ENCODE data around the gene ATAD3C. TPM values are rescaled to one million over a fixed set of nuclear protein-coding genes. Genes with fewer than 3 reads are reported as not detected.
"Not testable (repeated sequence)": the region's sequence is repeated elsewhere in the genome, so short reads cannot be mapped to it uniquely, and the experiment has no call there.

The ATAD3C gene
- total and polyA plus RNA-seq, 4 experiments from 2014 or later: 1.5 to 2.1 (median 1.7) TPM

DNA sequence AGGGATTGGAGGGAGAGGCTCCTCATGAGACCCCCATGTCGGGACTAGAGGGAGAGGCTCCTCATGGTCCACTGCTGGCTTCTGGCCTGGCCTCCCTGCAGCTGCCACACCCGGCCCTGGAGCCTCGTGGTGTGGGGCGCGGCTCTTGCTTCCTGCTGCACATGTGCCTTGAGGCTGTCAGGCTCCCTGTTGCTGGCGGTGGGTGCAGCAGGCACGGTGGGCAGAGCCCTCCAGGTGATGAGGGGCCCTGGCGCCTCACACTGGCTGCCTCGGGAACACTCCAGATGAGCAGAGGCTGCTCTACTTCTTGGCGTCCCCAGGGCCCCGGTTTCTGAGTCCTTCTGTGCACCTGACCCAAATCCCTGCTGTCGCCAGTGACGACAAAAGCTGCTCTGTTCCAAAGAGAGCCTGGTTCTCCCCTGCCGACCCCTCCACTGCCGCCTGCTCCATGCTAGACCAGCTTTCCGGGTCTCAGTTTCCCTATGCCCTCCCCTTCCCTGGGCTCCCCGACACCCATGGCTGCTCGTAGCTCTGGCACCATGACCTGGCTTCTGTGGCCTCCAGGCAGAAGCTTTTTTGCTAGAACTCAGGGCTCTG lies 12.3 kb downstream of the ATAD3C start:
- intact Hi-C loops (cut with micrococcal nuclease): no loop called here
- H3K27ac Mint-ChIP-seq: peak overlapping the region in 1 of 7 donors; percentile 46
- H3K9me3 Mint-ChIP-seq: no peaks in the 10 kb centered on the region
- no peaks in the 10 kb centered on the region for H3K4me1 Mint-ChIP-seq
- no peak overlapping the region for H3K27ac ChIP-seq (ENCODE audit: low read depth, low read length)
- H3K4me1 ChIP-seq (ENCODE audit: insufficient read depth, low read length): no peaks in the 10 kb centered on the region
- H3K4me3 ChIP-seq (ENCODE audit: low read length in 2 of 2): no peak overlapping the region
- H3K36me3 Mint-ChIP-seq: no peaks in the 10 kb centered on the region
- CTCF ChIA-PET (ENCODE audit: partially characterized antibody): no interaction called here
- H3K9me3 ChIP-seq (ENCODE audit: control insufficient read depth in 1 of 2, low read length in 2 of 2): no peaks in the 10 kb centered on the region
- POLR2A ChIA-PET (ENCODE audit: partially characterized antibody): no interaction called here
- peak in 1 of 5 donors; percentile 31 for DNase-seq
- H3K27me3 ChIP-seq (ENCODE audit: insufficient read depth, low read length): no peaks in the 10 kb centered on the region
- H3K27me3 Mint-ChIP-seq: peaks cover 0 to 2% of the 10 kb centered on the region in 2 donors
- peak overlapping the region in 2 of 8 donors; percentile 23 to 80 for H3K4me3 Mint-ChIP-seq
- H3K36me3 ChIP-seq (ENCODE audit: insufficient read depth, low read length): no peaks in the 10 kb centered on the region

DNA sequence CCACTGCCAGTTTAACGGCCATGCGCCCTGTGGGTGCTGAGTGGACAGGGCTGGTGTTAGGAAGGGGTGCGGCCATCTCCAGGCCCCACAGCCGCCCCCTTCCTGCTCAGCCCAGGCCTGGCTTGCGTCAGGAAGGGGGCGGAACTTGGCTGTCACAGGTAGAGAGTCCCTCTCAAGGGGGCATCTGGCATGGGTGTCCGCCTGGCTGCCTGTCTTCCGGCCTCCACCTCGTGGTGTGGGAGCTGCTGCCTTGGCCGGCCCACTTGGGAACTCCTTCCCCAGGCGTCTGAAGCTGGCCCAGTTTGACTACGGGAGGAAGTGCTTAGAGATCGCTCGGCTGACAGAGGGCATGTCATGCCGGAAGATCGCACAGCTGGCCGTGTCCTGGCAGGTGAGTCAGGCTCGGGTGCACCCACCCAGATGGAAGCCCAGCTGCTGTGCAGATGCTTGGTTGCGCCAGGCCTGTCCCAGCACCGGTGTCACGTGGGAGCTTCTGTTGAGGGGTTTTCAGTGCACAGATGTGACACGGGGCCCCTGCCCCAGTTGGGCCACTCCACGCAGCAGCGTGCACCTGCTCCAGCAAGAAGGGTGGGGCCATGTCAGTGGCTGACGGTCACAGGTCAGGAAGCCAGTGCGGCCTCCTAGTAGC lies 13.0 kb downstream of the ATAD3C start:
- H3K27me3 ChIP-seq (ENCODE audit: insufficient read depth, low read length): no peaks in the 10 kb centered on the region
- no peaks in the 10 kb centered on the region for H3K36me3 ChIP-seq (ENCODE audit: insufficient read depth, low read length)
- Mint-ChIP-seq H3K27me3 (peaks cover 0 to 2% of the 10 kb centered on the region in 2 donors), H3K9me3 (no peaks in the 10 kb centered on the region), H3K36me3 (no peaks in the 10 kb centered on the region), H3K4me1 (no peaks in the 10 kb centered on the region), H3K27ac (peak overlapping the region in 3 of 7 donors; percentile 15 to 63 (median 35)), H3K4me3 (peak overlapping the region; percentile 9 to 80 (median 58))
- intact Hi-C loops (cut with micrococcal nuclease): no loop called here
- H3K9me3 ChIP-seq (ENCODE audit: control insufficient read depth in 1 of 2, low read length in 2 of 2): no peaks in the 10 kb centered on the region
- H3K4me1 ChIP-seq (ENCODE audit: insufficient read depth, low read length): no peaks in the 10 kb centered on the region
- ChIA-PET CTCF (ENCODE audit: partially characterized antibody) (no interaction called here), POLR2A (ENCODE audit: partially characterized antibody) (no interaction called here)
- DNase-seq: peak in 1 of 5 donors; percentile 48
- no peak overlapping the region for H3K27ac ChIP-seq (ENCODE audit: low read depth, low read length)
- no peak overlapping the region for H3K4me3 ChIP-seq (ENCODE audit: low read length in 2 of 2)

DNA sequence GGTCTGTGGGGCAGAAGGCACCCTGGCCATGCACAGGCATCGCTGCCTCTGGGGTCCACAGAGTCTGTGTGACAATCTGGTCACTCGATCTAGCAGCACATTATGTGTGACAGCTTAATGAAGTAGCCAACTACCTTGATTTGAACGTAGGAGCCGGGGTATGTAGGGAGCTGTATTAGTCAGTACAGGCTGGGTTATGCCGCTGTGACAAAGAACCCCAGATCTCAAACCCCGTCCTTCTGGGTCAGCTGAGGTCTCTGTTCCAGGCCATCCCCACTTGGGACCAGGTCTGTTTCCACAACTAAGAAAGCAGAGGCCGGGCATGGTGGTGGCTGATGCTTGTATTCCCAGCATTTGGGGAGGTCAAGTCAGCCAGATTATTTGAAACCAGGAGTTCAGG lies 13.8 kb downstream of the ATAD3C start:
- no peaks in the 10 kb centered on the region for H3K9me3 ChIP-seq (ENCODE audit: control insufficient read depth in 1 of 2, low read length in 2 of 2)
- Mint-ChIP-seq H3K36me3 (no peaks in the 10 kb centered on the region), H3K27ac (no peak overlapping the region), H3K4me3 (no peak overlapping the region), H3K9me3 (no peaks in the 10 kb centered on the region), H3K27me3 (peaks cover 0 to 2% of the 10 kb centered on the region in 2 donors), H3K4me1 (no peaks in the 10 kb centered on the region)
- POLR2A ChIA-PET (ENCODE audit: partially characterized antibody): no interaction called here
- H3K27me3 ChIP-seq (ENCODE audit: insufficient read depth, low read length): no peaks in the 10 kb centered on the region
- no peak overlapping the region for H3K4me3 ChIP-seq (ENCODE audit: low read length in 2 of 2)
- H3K36me3 ChIP-seq (ENCODE audit: insufficient read depth, low read length): no peaks in the 10 kb centered on the region
- intact Hi-C loops (cut with micrococcal nuclease): no loop called here
- peak in 1 of 5 donors; percentile 15 for DNase-seq
- H3K4me1 ChIP-seq (ENCODE audit: insufficient read depth, low read length): no peaks in the 10 kb centered on the region
- no peak overlapping the region for H3K27ac ChIP-seq (ENCODE audit: low read depth, low read length)
- CTCF ChIA-PET (ENCODE audit: partially characterized antibody): no interaction called here

DNA sequence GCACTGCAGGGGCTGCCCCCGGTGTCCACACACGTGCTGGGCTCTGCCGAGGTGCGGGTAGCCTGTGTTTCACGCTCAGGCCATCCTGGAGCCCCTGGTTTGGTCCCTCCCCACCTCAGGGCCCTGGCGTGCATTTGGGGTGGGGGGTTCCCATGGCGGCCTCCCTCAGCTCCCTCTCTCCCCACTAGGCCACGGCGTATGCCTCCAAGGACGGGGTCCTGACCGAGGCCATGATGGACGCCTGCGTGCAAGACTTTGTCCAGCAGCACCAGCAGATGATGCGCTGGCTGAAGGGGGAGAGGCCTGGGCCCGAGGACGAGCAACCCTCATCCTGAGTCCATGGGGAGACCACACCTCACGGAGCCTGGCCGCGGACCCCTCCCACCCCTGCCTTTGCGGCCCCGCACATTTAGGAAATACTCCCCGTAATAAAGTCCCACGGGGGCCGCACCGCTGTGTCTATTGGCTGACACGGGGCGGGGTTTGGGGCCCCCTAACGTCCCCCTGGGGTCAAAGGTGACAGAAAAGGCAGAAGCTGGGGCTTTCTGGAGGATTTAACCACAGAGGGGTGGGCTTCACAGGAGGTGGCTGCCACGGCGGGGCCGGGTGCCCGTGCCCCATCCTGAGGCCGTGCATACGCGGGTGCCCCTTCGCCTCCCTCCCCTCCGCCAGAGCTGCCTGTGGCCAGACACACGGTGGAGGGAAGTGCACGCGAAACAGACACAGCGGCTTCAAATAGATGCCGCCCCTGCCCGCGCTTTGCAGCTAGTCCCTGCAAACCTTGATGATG lies 18.9 kb downstream of the ATAD3C start:
- H3K9me3 Mint-ChIP-seq: not testable (repeated sequence)

DNA sequence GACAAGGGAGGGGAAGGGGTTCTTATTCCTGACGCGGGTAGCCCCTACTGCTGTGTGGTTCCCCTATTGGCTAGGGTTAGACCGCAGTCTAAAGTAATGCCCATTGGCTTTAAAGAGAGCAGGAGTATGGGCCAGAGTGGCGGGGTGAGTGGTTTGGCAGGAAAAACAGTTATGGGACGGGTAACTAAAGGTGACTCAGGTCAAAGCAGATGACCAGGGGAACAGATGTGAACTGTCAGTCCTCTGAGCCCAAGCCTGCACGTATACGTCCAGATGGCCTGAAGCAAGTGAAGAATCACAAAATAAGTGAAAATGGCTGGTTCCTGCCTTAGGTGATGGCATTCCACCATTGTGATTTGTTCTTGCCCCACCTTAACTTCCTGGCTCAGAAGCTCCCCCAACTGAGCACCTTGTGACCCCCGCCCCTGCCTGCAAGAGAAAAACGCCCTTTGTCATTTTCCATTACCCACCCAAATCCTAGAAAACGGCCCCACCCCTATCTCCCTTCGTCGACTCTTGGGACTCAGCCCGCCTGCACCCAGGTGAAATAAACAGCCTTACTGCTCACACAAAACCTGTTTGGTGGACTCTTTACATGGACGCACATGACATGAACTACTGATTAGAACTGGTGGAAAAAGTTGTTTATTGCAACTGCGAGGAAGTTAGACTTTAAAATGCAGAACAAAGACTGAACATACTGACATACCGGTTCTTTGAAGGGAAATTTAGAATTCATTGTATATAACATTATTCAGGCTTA lies 21.3 kb downstream of the ATAD3C start:
- H3K36me3 ChIP-seq (ENCODE audit: insufficient read depth, low read length): no peaks in the 10 kb centered on the region
- no peaks in the 10 kb centered on the region for H3K9me3 ChIP-seq (ENCODE audit: control insufficient read depth in 1 of 2, low read length in 2 of 2)
- POLR2A ChIA-PET (ENCODE audit: partially characterized antibody): no interaction called here
- Mint-ChIP-seq H3K27me3 (no peaks in the 10 kb centered on the region), H3K36me3 (peaks cover 0 to 2% of the 10 kb centered on the region in 2 donors), H3K4me1 (peaks cover 8 to 38% (median 19%) of the 10 kb centered on the region in 4 donors), H3K27ac (peak overlapping the region; percentile 77 to 99 (median 93)), H3K4me3 (peak overlapping the region; percentile 84 to 97 (median 91)), H3K9me3 (no peaks in the 10 kb centered on the region)
- intact Hi-C loops (cut with micrococcal nuclease): loop anchor here (1.0 to 2.0 kb wide), 3 partner anchors 40 to 103 kb away; partner anchors contain the start of genes MRPL20 and SSU72
- CTCF ChIA-PET (ENCODE audit: partially characterized antibody): interaction anchor here (1.0 to 1.2 kb wide), 2 partner anchors 30 to 34 kb away, joined by 3 to 4 read pairs; no protein-coding TSS in a partner anchor
- peak in 2 of 5 donors; percentile 35 to 56 for DNase-seq
- peak overlapping the region; percentile 56 for H3K27ac ChIP-seq (ENCODE audit: low read depth, low read length)
- H3K4me3 ChIP-seq (ENCODE audit: low read length in 2 of 2): peak overlapping the region; percentile 54 to 83
- H3K4me1 ChIP-seq (ENCODE audit: insufficient read depth, low read length): peaks cover 24% of the 10 kb centered on the region
- no peaks in the 10 kb centered on the region for H3K27me3 ChIP-seq (ENCODE audit: insufficient read depth, low read length)

More for the DNA sequence above, 18.9 kb downstream of the ATAD3C start:
- H3K4me3 Mint-ChIP-seq; CTCF ChIA-PET (ENCODE audit: partially characterized antibody); intact Hi-C loops (cut with micrococcal nuclease); H3K27ac Mint-ChIP-seq; H3K27me3 Mint-ChIP-seq; H3K36me3 ChIP-seq (ENCODE audit: insufficient read depth, low read length); H3K9me3 ChIP-seq (ENCODE audit: control insufficient read depth in 1 of 2, low read length in 2 of 2); H3K36me3 Mint-ChIP-seq; H3K27me3 ChIP-seq (ENCODE audit: insufficient read depth, low read length); POLR2A ChIA-PET (ENCODE audit: partially characterized antibody); H3K4me3 ChIP-seq (ENCODE audit: low read length in 2 of 2); H3K27ac ChIP-seq (ENCODE audit: low read depth, low read length): not testable (repeated sequence)
- peaks cover 8 to 26% (median 16%) of the 10 kb centered on the region in 4 donors for H3K4me1 Mint-ChIP-seq
- DNase-seq: peak in 1 of 5 donors; percentile 20
- peaks cover 17% of the 10 kb centered on the region for H3K4me1 ChIP-seq (ENCODE audit: insufficient read depth, low read length)

DNA sequence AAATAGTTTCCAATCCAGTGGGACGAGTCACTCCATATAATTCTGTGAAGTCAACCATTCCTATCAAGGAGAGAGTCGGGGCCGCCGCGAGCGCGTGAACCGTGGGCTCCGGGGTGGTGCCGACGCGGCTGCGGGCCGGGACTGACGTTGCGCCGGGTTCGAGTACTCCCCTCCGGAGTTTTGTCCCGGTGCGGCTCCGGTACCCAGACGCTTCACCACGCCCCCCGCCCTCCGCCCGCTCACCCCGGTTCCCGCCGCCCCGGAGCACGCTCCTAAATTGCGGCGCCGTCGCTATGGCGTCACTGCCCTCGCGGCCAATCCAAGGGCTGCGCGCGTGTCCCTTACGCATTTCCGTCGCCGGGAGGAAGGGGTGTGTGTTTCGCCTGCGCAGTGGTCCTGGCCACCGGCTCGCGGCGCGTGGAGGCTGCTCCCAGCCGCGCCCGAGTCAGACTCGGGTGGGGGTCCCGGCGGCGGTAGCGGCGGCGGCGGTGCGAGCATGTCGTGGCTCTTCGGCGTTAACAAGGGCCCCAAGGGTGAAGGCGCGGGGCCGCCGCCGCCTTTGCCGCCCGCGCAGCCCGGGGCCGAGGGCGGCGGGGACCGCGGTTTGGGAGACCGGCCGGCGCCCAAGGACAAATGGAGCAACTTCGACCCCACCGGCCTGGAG lies 22.0 kb downstream of the ATAD3C start, which contains the start of gene ATAD3B:
Gene ATAD3B (plus strand): TSS at position 377 of the 664 bp plus-strand sequence. CDS start 120 bp downstream, at position 497.
- Mint-ChIP-seq H3K4me3 (peak within 1 kb of the TSS; percentile 84 to 97 (median 91)), H3K27ac (peak within 1 kb of the TSS; percentile 77 to 99 (median 93)), H3K4me1 (peaks cover 8 to 38% (median 19%) of the 10 kb centered on the region in 4 donors), H3K27me3 (no peaks in the 10 kb centered on the region), H3K9me3 (no peaks in the 10 kb centered on the region), H3K36me3 (peaks cover 0 to 2% of the 10 kb centered on the region in 2 donors)
- Histone ChIP-seq H3K27ac (ENCODE audit: low read depth, low read length) (peak within 1 kb of the TSS; percentile 56), H3K4me3 (ENCODE audit: low read length in 2 of 2) (peak within 1 kb of the TSS; percentile 54 to 83), H3K27me3 (ENCODE audit: insufficient read depth, low read length) (no peaks in the 10 kb centered on the region), H3K36me3 (ENCODE audit: insufficient read depth, low read length) (no peaks in the 10 kb centered on the region), H3K4me1 (ENCODE audit: insufficient read depth, low read length) (peaks cover 24% of the 10 kb centered on the region), H3K9me3 (ENCODE audit: control insufficient read depth in 1 of 2, low read length in 2 of 2) (no peaks in the 10 kb centered on the region)
- ChIA-PET CTCF (ENCODE audit: partially characterized antibody) (no interaction called here), POLR2A (ENCODE audit: partially characterized antibody) (no interaction called here)
- DNase-seq: peak; percentile 87 to 92 (median 87)
- intact Hi-C loops (cut with micrococcal nuclease): loop anchor here (1.0 to 2.0 kb wide), 3 partner anchors 39 to 103 kb away; partner anchors contain the start of genes MRPL20 and SSU72
